HG03558 (cell line): ENCODE measurements around the gene ARHGAP33.

Experiments used
- ATAC-seq: cut with Tn5 transposase; IDR thresholded peaks from one replicate; pipeline ENCODE4 v1.9.1; 2021; ENCODE audit warnings: moderate number of reproducible peaks; ENCODE audit not compliant: unreplicated experiment; ENCODE audit errors: extremely low read depth

The ARHGAP33 gene

DNA sequence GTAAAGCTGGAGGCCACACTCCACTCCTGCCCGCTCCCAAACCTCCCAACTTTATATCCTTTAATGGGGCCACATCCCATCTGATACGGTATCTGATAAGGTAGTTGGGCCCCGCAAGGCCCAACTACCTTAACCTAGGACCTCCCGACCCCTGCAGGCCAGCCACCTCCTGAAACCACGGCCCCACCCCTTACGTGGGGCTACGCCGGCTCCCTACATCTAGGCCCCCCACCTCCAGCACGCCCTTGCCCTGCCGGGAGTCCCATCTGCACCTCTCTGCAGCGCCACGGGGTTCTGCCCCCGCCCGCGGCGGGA, 35.3 kb upstream of the ARHGAP33 start:
- no peak for ATAC-seq

DNA sequence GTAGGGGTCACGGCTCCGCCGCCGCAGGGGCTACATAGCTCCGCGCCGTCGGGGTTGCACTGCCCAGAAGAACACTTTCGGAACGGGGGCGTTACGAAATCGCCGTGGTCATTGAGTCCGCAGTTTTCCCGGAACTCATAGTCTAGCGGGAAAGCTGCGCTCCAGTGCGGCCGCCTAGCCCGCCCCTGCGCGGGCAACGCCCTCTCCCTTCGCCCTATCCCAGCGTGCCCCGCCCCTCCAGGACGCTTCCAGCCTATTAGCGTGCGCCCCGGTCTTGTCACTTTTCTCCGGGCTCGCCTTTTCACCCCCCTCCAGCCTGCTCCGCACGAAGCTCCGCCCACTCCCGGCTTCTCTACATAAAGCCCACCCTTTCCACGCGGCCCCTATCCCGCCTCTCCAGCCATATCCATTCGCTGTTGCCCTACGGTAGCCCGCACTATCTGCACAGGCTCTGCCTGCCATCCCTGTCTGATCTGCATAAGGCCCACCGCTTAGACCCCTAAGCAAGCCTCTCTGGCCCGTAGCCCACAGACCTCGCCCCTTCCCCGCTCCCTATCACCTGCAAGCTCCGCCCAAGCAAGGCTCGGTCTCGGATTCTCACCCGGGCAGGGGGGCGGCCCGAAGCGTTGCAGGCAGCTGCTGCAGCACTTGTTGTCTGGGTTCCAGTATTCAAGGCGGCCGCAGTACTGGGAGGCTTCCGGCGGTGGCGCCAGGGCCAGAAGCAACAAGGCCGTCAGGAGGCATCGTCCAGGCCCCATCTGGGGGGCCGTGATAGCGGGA, 34.8 kb upstream of the ARHGAP33 start:
- peak; percentile 28 for ATAC-seq

DNA sequence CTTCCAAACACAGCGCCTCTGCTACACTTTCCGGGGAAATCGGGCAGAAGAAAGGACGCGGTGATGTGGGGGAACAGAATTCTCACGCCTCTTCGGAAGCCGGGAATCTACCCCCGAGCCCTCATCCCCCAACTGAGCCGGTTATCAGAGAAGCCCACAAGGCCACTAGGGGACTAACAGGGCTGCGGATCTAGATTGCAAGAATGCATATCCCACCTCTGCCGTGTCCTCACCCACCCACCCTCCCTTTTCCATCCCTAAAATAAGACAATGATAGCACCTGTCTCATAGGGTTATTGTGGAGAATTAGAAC, 34.2 kb upstream of the ARHGAP33 start:
- ATAC-seq = no peak

DNA sequence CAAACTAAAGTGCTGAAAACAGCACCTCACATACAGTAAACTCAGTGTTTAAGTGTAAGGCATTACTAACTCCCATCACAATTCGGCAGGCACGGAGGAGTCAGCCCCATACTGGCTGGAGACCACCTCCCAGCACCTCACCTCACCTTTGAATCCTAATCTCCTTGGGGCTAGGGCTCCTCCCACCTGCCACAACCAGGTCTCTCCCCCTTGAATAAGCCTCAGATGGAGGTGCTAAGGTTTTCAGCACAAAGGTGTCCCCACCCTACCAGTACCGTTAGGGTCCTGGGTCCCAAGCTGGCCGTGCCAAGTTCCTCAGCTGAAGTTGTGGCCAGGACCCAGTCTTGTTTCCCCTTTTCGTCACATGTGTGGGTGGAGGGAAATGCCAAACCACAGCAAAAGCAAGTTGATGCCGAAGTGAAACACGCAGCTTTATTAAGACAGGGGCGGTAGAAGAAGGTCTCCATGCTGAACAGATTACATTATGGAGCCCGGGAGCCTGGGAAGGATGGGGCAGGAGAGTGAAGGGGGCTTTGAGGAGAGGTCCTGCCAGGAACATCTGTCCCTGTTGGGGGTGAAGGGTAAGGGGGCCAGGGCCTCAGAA, 33.1 kb upstream of the ARHGAP33 start, which contains the start of gene IGFLR1:
IGFLR1 (minus strand) TSS at position 332 of the 604 bp plus-strand sequence. CDS start 1,272 bp downstream, outside the sequence.
- no peak for ATAC-seq

DNA sequence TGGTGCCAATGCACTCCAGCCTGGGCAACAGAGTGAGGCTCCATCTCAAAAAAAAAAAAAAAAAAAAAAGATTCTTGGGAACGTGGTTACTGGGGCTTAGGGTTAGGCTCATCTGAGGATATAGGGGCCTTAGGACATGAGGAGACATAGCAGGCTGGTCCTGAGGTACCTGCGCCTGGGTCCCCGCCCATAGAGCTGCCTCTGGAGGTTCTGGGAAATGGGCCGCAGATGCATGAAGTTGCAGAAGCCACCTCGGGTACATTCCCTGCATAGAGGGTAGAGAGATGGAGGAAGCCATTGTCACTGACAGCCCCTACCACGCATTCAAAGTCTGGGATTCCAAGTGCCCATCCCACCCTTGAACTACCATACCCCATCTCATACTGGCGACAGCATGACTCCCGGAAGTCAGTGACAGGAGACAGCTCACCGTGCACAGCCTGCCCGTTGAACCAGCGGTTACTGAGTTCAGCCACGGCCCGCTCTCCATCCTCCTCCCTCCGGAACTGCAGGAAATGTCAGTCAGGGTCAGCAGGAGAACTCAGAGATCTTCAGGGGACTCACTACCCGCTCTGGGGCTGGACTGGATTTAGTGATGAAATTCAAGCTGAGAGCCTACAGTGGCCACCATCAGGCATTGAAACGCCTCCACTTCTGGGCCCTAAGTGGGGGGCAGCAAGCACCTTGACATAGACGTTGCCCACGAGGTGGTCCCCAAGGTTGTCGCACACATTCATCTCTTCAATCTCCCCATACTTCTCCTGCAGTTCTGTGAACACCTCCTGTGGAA, 31.5 kb upstream of the ARHGAP33 start:
- no peak for ATAC-seq

DNA sequence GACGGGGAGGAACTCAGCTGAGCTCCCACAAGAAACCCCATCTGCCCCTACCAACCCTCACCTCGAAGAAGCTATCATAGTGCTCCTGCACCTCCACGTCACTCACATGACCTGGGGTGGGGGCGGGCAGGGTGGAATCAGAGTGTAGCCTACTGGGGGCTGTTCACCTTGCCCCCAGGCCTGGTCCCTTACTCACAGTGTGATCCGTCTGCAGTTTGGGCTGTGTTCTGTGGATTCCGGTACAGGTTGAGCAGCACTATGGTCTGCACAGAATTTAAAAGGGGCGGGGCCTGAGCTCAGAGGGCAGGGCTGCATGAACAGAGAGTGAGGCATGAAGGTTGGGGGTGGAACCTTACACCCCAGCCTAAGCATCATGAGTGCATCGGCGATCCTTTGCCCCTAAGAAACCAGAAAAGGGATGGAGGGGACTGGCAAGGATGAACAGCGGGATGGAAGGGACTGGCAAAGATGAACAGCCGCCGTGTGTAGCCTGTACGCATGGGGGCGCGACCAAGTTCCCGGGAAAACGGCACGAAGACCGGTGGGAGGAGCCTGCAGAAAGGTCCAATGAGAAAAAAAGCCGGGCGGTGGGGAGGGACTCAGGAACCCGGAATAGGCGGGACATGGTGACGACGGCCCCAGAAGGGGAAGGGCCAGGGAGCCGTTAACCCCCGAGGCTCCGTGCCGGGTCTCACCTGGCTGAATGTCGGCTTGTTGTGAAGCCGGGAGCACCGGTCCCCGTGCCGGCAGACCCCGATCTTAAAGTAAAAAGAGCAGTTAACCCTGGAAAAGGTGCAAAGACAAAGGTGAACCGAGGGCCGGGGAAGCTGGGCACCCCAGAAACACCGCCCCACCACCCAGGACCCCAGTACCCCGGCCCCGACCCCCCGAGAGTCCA, 30.7 kb upstream of the ARHGAP33 start:
- ATAC-seq = no peak

DNA sequence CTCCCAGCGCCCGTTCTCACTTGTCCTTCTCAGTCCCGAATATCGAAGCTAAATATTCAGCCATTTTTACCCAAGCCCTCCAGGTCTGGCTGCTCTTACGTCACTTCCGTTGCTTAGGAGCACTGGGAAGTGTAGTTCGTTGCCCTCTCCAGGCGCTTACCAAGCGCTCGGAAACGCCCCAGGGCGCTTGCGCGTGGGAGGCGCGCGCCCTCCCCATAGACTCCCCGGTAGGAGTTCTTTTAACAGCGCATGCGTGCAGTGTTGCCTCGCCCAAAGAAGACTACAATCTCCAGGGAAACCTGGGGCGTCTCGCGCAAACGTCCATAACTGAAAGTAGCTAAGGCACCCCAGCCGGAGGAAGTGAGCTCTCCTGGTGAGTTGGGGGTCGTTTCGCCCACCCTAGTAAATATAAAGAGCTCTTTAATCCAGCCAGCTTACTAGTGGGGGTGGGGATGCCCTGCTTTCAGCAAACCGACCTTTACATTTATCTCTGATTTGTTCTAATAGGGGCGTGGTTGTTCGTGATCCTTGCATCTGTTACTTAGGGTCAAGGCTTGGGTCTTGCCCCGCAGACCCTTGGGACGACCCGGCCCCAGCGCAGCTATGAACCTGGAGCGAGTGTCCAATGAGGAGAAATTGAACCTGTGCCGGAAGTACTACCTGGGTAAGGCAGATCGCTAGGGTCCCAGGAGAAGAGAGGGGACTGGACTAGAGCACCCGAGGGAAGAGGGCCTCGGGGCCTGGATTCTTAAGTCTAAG, 29.9 kb upstream of the ARHGAP33 start, which contains the start of the genes PSENEN and U2AF1L4:
PSENEN (plus strand) TSS at position 324 of the 759 bp plus-strand sequence; CDS start at position 604, 280 bp downstream.
U2AF1L4 (minus strand) TSS at position 91 of the 759 bp plus-strand sequence; CDS start at position 64, 27 bp downstream.
- no peak for ATAC-seq

DNA sequence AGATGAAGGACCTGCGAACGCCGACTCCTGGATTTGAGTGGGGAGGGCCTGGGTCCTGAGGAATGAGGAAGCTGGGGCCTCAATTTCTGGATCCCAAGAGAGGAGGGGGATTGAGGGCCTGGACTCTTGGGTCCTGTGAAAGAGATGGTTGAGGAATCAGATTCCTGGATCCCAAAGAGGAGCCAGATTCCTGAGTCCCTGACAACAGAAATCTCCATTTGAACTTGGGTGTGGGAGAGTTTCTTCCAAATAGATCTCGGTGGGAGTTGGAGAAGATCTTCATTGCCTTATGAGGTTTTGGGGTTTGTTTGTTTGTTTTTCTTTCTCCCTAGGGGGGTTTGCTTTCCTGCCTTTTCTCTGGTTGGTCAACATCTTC, 29.3 kb upstream of the ARHGAP33 start:
- no peak for ATAC-seq

DNA sequence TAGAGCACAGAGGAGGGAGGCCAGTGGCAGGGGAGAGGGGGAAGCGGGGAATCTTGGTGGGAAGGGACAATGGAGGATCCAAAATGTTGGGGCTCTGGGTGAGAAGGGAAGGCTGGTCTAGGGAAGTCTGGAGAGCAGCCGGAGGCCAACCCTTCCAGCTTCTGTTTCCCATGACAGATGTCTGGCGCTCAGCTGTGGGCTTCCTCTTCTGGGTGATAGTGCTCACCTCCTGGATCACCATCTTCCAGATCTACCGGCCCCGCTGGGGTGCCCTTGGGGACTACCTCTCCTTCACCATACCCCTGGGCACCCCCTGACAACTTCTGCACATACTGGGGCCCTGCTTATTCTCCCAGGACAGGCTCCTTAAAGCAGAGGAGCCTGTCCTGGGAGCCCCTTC, 28.8 kb upstream of the ARHGAP33 start:
- no peak for ATAC-seq

GRCh38 chr19:35748106-35749020, 27.0 kb upstream of the ARHGAP33 start, which contains the start of gene LIN37:
Gene LIN37, plus strand, starts transcription at chr19:35748576. Its CDS starts 149 bp downstream, at chr19:35748725.
- peak; percentile 57 for ATAC-seq

GRCh38 chr19:35750167-35750566, 25.2 kb upstream of the ARHGAP33 start:
- ATAC-seq = no peak

DNA sequence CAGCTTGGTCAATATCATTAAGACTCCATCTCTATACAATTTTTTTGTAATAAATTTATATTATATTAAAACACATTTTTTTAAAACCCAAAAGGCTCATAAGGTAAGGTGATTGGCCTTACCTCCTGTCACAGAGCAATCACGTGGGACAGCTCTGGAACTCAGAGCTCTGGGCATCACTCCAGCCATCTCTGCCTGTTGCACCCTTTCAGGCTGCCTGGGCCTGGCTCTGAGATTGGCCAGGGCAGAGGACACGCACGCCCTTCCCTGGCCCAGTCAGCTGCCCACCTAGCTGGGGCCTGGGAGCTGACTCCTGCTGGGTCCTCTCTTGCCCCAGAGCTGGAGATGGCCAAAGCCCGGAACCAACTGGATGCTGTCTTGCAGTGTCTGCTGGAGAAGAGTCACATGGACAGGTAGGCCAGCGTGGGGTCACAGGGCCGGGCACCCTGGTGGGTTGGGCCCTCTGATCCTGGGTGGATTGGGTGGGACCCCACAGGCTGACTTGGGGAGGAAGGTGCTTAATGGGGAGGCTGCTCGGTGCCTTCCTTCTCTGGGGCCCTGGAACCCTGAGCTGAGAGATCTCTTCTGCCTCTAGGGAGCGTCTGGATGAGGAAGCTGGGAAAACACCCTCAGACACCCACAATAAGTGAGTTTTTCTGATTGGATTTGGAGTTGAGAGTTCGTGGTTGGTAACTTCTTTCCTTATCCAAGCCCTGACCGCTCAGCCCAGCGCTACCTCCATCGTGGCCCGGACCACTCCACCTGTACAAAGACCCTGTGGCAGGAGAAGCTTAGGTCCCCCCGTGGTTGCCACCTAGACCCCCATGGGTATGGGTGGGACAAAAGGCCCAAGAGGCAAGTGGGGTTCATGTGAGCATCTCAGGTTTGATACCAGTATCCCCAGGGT, 23.3 kb upstream of the ARHGAP33 start:
- no peak for ATAC-seq

DNA sequence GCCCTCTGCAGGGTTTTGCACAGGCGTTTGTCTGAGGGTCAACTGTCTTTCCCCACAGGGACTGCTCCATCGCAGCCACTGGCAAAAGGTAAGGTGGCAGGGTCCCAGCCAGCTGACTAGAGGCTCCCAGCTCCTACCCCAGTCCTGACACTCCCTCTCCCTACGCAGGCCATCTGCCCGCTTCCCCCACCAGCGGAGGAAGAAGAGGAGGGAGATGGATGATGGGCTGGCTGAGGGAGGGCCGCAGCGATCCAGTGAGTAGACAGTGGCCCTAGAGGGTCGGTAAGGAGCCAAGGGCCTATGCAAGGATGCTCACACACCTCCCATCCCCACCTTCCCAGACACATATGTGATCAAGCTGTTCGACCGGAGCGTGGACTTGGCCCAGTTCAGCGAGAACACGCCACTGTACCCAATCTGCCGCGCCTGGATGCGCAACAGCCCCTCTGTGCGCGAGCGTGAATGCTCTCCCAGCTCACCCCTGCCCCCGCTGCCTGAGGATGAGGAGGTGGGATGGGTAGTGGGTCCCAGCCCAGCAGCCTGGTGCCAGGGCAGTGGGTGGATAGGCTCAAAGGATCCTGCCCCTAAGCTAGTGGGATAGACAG, 22.5 kb upstream of the ARHGAP33 start:
- ATAC-seq = no peak

DNA sequence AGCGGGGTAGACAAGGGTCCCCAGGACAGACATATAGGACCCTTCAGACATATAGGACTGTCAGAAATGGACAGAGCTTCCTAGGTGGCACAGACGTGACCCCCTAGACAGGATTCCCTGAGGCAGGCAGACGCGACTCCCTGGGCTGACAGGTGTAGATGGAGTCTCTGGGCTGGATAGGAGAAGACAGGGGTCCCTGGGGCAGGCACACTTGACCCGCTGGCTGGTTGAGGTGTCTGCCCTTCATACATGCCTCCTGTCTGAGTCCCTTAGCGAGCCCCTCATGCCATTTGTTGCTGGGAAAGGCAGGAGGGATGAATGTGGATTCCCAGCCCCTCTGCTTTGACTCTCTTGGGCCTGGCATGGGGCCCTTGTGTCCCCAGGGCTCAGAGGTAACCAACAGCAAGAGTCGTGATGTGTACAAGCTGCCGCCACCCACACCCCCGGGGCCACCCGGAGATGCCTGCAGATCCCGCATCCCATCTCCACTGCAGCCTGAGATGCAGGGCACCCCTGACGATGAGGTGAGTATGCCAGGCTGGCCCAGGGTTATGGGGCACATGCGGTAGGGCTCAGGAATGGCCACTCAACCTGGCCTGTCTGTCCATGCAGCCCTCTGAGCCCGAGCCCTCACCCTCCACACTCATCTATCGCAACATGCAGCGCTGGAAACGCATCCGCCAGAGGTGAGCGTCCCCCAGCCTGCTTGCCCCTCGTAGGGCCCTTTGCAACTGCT, 21.6 kb upstream of the ARHGAP33 start:
- ATAC-seq = no peak

- ATAC-seq = no peak
Measured at GRCh38 chr19:35754370-35755130, 20.8 kb upstream of the ARHGAP33 start.

DNA sequence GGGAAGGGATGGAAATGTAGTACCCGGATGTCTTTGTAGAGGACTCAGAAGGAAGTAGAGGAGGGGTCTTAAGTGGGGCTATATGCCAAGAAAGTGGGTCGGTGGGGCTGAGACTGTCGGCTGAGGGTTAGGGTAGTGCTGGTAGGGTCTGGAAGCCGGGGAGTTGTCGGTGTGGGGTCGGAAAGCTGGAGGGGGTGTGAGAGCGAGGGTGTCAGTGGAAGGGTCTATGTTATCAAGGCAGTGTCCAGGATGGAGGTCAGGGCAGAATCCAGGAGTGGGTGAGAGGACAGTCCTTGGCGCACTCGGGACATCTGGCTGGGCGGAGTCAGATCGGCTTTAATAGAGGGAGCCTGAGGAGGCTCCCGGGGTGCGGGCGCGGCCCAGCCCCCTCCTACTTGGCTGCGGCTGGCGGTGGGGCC, 20.2 kb upstream of the ARHGAP33 start:
- ATAC-seq = no peak
